HEK293 (cell line): ENCODE data around the gene KDSR.

Experiments used
- CTCF ChIA-PET: fragments of 350-600 bp; formaldehyde crosslinking; extraction: SDS; loops from one replicate; lab custom pipeline; 2021; ENCODE audit warnings: antibody characterized with exemption; lab: Yijun Ruan, JAX
- POLR2A ChIA-PET: fragments of 300-600 bp; formaldehyde crosslinking; extraction: SDS; loops from one replicate; lab custom pipeline; 2020; ENCODE audit warnings: antibody characterized with exemption, inconsistent platforms; lab: Yijun Ruan, JAX
- H3K27ac ChIP-seq: fragments of 200-500 bp; sonication (Bioruptor generic); 2 replicates; pipeline ENCODE4 v1.5.1; 2014; ENCODE audit warnings: low read depth, low read length, control low read depth, inconsistent platforms; ENCODE audit errors: extremely low read depth
- H3K36me3 ChIP-seq, 2 experiments: fragments of 200-500 bp in 1 of 2; sonication (Bioruptor generic) in 1 of 2; 1 replicate in 1 of 2; 2 replicates in 1 of 2; pipeline ENCODE4 v1.5.1; 2014 to 2017; ENCODE audit warnings: inconsistent platforms in 2 of 2, low read length in 2 of 2; ENCODE audit not compliant: control insufficient read depth in 2 of 2, insufficient read depth in 1 of 2
- H3K4me1 ChIP-seq: fragments of 200-500 bp; sonication (Bioruptor generic); 2 replicates; pipeline ENCODE4 v1.5.1; 2014; ENCODE audit warnings: mild to moderate bottlenecking, low read length, inconsistent platforms; ENCODE audit not compliant: control insufficient read depth, insufficient read depth
- H3K4me3 ChIP-seq: 2 replicates; pipeline ENCODE4 v1.5.1; 2011; ENCODE audit warnings: low read depth, mild to moderate bottlenecking, control low read depth, low read length, moderate library complexity
- H3K9me3 ChIP-seq: fragments of 200-500 bp; sonication (Bioruptor generic); 2 replicates; pipeline ENCODE4 v1.5.1; 2014; ENCODE audit warnings: low read depth, low read length, inconsistent platforms; ENCODE audit not compliant: control insufficient read depth, insufficient read depth
- EGR2 ChIP-seq: fragments of 450-650 bp; formaldehyde crosslinking; IDR thresholded peaks from 2 replicates; pipeline ENCODE4 v1.5.1; 2016; ENCODE audit warnings: low read depth, missing biosample characterization, missing genetic modification characterization
- IKZF3 ChIP-seq: fragments of 450-650 bp; IDR thresholded peaks from 2 replicates; pipeline ENCODE4 v1.5.0; 2018; ENCODE audit warnings: missing biosample characterization, mild to moderate bottlenecking, missing genetic modification characterization, moderate library complexity
- KLF1 ChIP-seq: fragments of 450-650 bp; formaldehyde crosslinking; IDR thresholded peaks from 2 replicates; pipeline ENCODE4 v1.5.1; 2016; ENCODE audit warnings: missing biosample characterization, missing genetic modification characterization
- PRDM6 ChIP-seq: fragments of 450-650 bp; formaldehyde crosslinking; IDR thresholded peaks from 2 replicates; pipeline ENCODE4 v1.5.1; 2017; ENCODE audit warnings: missing biosample characterization, missing genetic modification characterization
- TCF7L2 ChIP-seq: IDR thresholded peaks from 2 replicates; pipeline ENCODE4 v1.6.1; 2011; ENCODE audit warnings: low read depth, mild to moderate bottlenecking, inconsistent platforms, low read length, moderate library complexity, borderline replicate concordance
- ZBTB11 ChIP-seq: fragments of 450-650 bp; formaldehyde crosslinking; conservative IDR thresholded peaks from 2 replicates; pipeline ENCODE4 v1.5.1; 2016; ENCODE audit warnings: low read depth, missing biosample characterization, missing genetic modification characterization
- ZBTB21 ChIP-seq: fragments of 450-650 bp; formaldehyde crosslinking; IDR thresholded peaks from 2 replicates; pipeline ENCODE4 v1.5.1; 2017; ENCODE audit warnings: missing biosample characterization, missing genetic modification characterization
- ZFHX2 ChIP-seq: fragments of 450-650 bp; formaldehyde crosslinking; conservative IDR thresholded peaks from 2 replicates; pipeline ENCODE4 v1.5.1; 2016; ENCODE audit warnings: missing biosample characterization, missing genetic modification characterization
- ZFP3 ChIP-seq: fragments of 450-650 bp; formaldehyde crosslinking; IDR thresholded peaks from 2 replicates; pipeline ENCODE4 v1.5.1; 2016; ENCODE audit warnings: low read depth, missing biosample characterization, missing genetic modification characterization
- ZFP37 ChIP-seq: fragments of 450-650 bp; formaldehyde crosslinking; IDR thresholded peaks from 2 replicates; pipeline ENCODE4 v1.5.1; 2016; ENCODE audit warnings: missing biosample characterization, missing genetic modification characterization
- ZNF174 ChIP-seq: fragments of 450-650 bp; formaldehyde crosslinking; IDR thresholded peaks from 2 replicates; pipeline ENCODE4 v1.5.0; 2017; ENCODE audit warnings: missing biosample characterization, mild to moderate bottlenecking, missing genetic modification characterization
- ZNF223 ChIP-seq: fragments of 450-650 bp; formaldehyde crosslinking; IDR thresholded peaks from 2 replicates; pipeline ENCODE4 v1.5.1; 2016; ENCODE audit warnings: missing biosample characterization, missing genetic modification characterization
- ZNF350 ChIP-seq: fragments of 450-650 bp; formaldehyde crosslinking; IDR thresholded peaks from 2 replicates; pipeline ENCODE4 v1.5.0; 2017; ENCODE audit warnings: missing biosample characterization, mild to moderate bottlenecking, missing genetic modification characterization
- ZNF394 ChIP-seq: fragments of 450-650 bp; formaldehyde crosslinking; IDR thresholded peaks from 2 replicates; pipeline ENCODE4 v1.5.1; 2016; ENCODE audit warnings: missing biosample characterization, missing genetic modification characterization, mild to moderate bottlenecking, moderate library complexity, borderline replicate concordance
- ZNF549 ChIP-seq: fragments of 450-650 bp; IDR thresholded peaks from 2 replicates; pipeline ENCODE4 v1.5.1; 2018; ENCODE audit warnings: missing biosample characterization, missing genetic modification characterization, mild to moderate bottlenecking, inconsistent platforms, moderate library complexity
- ZNF623 ChIP-seq: fragments of 450-650 bp; formaldehyde crosslinking; IDR thresholded peaks from 2 replicates; pipeline ENCODE4 v1.5.1; 2016; ENCODE audit warnings: missing biosample characterization, missing genetic modification characterization
- ZNF664 ChIP-seq: fragments of 450-650 bp; formaldehyde crosslinking; IDR thresholded peaks from 2 replicates; pipeline ENCODE4 v1.5.1; 2016; ENCODE audit warnings: missing biosample characterization, missing genetic modification characterization
- ZNF837 ChIP-seq: fragments of 450-650 bp; formaldehyde crosslinking; IDR thresholded peaks from 2 replicates; pipeline ENCODE4 v1.5.1; 2016; ENCODE audit warnings: missing biosample characterization, missing genetic modification characterization
- ZSCAN18 ChIP-seq: fragments of 450-650 bp; formaldehyde crosslinking; IDR thresholded peaks from 2 replicates; pipeline ENCODE4 v1.5.1; 2016; ENCODE audit warnings: missing biosample characterization, missing genetic modification characterization
- ZSCAN30 ChIP-seq: fragments of 450-650 bp; IDR thresholded peaks from 2 replicates; pipeline ENCODE4 v1.5.1; 2018; ENCODE audit warnings: missing biosample characterization, mild to moderate bottlenecking, missing genetic modification characterization, moderate library complexity

Gene KDSR

GRCh38 chr18:63314062-63314790 lies 52.8 kb downstream of the KDSR start:
- no peak overlapping the region for H3K27ac ChIP-seq
- no peaks in the 10 kb centered on the region for H3K36me3 ChIP-seq
- TF ChIP-seq ZNF549 (tag by site-specific recombination): no peak
- TF ChIP-seq ZSCAN18 (tag by site-specific recombination): no peak
- peaks cover 23% of the 10 kb centered on the region; the same call in 1 of the 2 replicates for H3K4me1 ChIP-seq
- H3K9me3 ChIP-seq: no peaks in the 10 kb centered on the region
- POLR2A ChIA-PET: no interaction called here
- no peak overlapping the region for H3K4me3 ChIP-seq
- CTCF ChIA-PET: interaction anchor here (0.6 to 1.0 kb wide), 6 partner anchors 8 to 314 kb away, joined by 3 to 5 read pairs (median 4); no protein-coding TSS in a partner anchor

- TF ChIP-seq ZNF223 (no peak), ZFHX2 (peak; percentile 90), EGR2 (peak; percentile 88), PRDM6 (tag by site-specific recombination) (no peak), ZFP3 (tag by site-specific recombination) (no peak)
- ChIA-PET POLR2A (no interaction called here), CTCF (interaction anchor here (0.6 kb wide), 1 partner anchor 9 kb away, joined by 3 read pairs; no protein-coding TSS in a partner anchor)
- Histone ChIP-seq H3K27ac (no peak overlapping the region), H3K4me3 (no peak overlapping the region), H3K36me3 (no peaks in the 10 kb centered on the region), H3K9me3 (no peaks in the 10 kb centered on the region), H3K4me1 (peaks cover 21% of the 10 kb centered on the region; the same call in 1 of the 2 replicates)
These were observed 53.5 kb downstream of the KDSR start for GRCh38 chr18:63313396-63313917.

- ChIA-PET CTCF (no interaction called here), POLR2A (no interaction called here)
- no peaks in the 10 kb centered on the region for H3K36me3 ChIP-seq
These were observed 54.1 kb downstream of the KDSR start for GRCh38 chr18:63312737-63313395.

GRCh38 chr18:63312019-63312409 lies 55.0 kb downstream of the KDSR start:
- POLR2A ChIA-PET: no interaction called here
- Histone ChIP-seq H3K4me1 (peaks cover 13% of the 10 kb centered on the region; the same call in 1 of the 2 replicates), H3K9me3 (no peaks in the 10 kb centered on the region), H3K27ac (no peak overlapping the region), H3K36me3 (no peaks in the 10 kb centered on the region), H3K4me3 (no peak overlapping the region)
- CTCF ChIA-PET: interaction anchor here (0.6 to 1.9 kb wide), 3 partner anchors 11 to 178 kb away, joined by 3 to 7 read pairs (median 5); no protein-coding TSS in a partner anchor
- TF ChIP-seq ZNF623: no peak
- no peak for TF ChIP-seq ZSCAN30 (tag by site-specific recombination)
- no peak for TF ChIP-seq ZNF223
- no peak for TF ChIP-seq TCF7L2
- TF ChIP-seq ZNF394: no peak
- TF ChIP-seq ZNF664 (tag by site-specific recombination): no peak
- no peak for TF ChIP-seq KLF1 (tag by site-specific recombination)
- no peak for TF ChIP-seq ZBTB21
- TF ChIP-seq ZNF174 (tag by site-specific recombination): no peak
- no peak for TF ChIP-seq ZBTB11 (tag by site-specific recombination)
- TF ChIP-seq ZNF837 (tag by site-specific recombination): no peak
- no peak for TF ChIP-seq ZNF350 (tag by site-specific recombination)
- no peak for TF ChIP-seq IKZF3

More at GRCh38 chr18:63312737-63313395, 54.1 kb downstream of the KDSR start:
- TF ChIP-seq ZFP37 (tag by site-specific recombination): no peak
- TF ChIP-seq, all 188 proteins: peak for 0
- H3K27ac ChIP-seq: no peak overlapping the region
- H3K4me1 ChIP-seq: peaks cover 21% of the 10 kb centered on the region; the same call in 1 of the 2 replicates
- H3K4me3 ChIP-seq: no peak overlapping the region
- H3K9me3 ChIP-seq: no peaks in the 10 kb centered on the region
